22Rv1 (cell line): ENCODE measurements around the gene CAMTA1.

Source experiments
- H3K27ac ChIP-seq: fragments of 450-650 bp; 2 replicates; pipeline ENCODE4 v1.5.1; 2017
- ZFX ChIP-seq: fragments of 450-650 bp; IDR thresholded peaks from 2 replicates; pipeline ENCODE4 v1.6.1; 2017; ENCODE audit warnings: antibody characterized with exemption, borderline replicate concordance
- TF ChIP-seq, protein P1 (sequence below): fragments of 450-650 bp; IDR thresholded peaks from 2 replicates; pipeline ENCODE4 v1.5.1; 2017; ENCODE audit warnings: mild to moderate bottlenecking

CAMTA1 gene

DNA sequence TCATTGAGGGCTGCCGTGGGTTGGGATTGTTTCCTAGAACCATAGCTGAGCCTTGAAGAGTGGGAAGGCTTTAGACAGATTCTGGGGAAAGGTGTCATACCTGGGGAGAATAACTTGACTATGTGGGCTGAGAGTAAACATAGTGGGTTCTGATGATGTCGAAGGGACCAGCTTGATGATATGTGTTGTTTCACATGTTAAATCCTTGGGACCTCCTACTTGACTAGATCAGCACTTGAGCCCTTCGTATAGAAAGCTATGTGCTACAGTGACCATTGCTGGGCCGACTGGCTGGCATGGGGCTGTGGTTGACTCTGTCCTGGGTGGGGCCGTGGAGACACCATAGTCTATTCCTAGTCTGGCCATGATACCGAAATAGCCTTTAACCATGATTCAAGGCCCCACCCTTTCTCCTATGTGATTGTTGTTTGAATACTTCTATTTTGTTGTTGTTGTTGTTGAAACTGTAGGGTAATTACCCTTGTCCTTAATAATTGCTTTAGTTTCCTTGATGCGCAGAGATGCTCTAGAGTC, 423.5 kb downstream of the CAMTA1 start:
- TF ChIP-seq ZFX: no peak
- TF ChIP-seq, protein P1, sequence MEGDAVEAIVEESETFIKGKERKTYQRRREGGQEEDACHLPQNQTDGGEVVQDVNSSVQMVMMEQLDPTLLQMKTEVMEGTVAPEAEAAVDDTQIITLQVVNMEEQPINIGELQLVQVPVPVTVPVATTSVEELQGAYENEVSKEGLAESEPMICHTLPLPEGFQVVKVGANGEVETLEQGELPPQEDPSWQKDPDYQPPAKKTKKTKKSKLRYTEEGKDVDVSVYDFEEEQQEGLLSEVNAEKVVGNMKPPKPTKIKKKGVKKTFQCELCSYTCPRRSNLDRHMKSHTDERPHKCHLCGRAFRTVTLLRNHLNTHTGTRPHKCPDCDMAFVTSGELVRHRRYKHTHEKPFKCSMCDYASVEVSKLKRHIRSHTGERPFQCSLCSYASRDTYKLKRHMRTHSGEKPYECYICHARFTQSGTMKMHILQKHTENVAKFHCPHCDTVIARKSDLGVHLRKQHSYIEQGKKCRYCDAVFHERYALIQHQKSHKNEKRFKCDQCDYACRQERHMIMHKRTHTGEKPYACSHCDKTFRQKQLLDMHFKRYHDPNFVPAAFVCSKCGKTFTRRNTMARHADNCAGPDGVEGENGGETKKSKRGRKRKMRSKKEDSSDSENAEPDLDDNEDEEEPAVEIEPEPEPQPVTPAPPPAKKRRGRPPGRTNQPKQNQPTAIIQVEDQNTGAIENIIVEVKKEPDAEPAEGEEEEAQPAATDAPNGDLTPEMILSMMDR: no peak
- H3K27ac ChIP-seq: no peak overlapping the region

DNA sequence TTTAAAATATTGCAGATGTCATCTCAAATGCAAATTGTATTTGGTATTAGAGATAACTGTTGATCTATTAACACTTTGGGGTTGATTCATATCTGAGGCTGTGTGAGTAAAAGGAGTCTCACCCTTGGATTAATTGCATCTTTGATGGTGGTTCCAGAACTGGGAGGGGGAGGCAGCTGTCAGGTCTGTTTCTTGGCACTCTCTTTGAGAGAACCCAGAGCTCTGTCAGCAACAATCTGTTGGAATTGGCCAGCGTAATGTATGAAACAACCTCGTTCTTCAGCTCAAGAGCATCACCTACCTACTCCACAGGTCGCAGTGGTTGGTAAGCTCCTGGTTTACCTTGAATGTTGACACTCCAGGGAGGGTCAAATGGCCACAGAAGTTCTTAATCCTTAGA, 424.1 kb downstream of the CAMTA1 start:
- TF ChIP-seq ZFX: no peak
- TF ChIP-seq, protein P1: no peak
- H3K27ac ChIP-seq: no peak overlapping the region

DNA sequence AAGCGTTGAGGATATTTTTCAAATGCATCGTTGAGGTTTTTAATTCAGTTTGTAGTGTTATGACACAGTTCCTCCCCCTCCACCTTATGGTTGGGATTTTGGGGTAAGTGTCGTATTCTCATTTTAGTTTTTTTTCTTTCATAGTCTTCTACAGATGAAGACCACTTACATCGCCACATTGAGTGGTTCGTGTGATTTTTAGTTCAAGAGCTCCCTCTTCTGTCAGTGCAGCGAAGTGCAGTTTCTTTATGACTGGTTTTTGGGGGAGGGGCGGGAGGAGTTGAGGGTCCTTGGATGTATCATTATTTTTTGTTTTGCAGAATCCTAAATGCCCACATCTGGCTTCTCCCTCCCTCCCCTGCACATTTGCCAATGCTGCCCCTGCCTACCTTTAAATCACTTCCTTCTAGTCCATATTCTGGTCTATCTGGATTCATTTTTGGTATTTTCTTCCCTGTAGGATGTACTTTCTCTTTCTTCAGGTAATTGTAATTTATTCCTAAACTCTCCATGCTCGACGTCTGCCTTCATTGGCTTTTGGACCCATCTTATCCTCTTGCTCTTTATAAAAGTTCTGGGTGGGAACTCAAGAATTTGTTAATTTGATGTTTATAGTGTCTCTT, 433.1 kb downstream of the CAMTA1 start:
- no peak overlapping the region for H3K27ac ChIP-seq
- TF ChIP-seq ZFX: no peak
- TF ChIP-seq, protein P1: peak; percentile 83

DNA sequence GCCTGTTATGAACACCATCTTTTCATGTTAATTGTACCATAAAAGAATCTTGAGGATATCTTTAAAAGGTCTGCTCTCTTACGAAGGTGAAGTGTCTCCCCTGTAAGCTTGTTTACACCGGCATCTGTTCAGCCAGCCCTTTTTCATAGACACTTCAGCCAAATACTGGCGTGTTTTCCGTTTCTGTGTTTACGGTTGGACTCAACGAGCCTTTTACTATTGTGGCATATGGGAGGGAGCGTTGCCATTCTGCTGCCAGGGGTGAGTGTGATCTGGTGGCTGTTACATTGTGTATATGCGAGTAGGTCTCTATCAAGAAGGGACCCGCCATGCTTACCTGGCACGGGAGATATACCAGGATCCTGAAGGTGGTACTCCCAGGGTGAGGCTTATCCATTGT, 433.8 kb downstream of the CAMTA1 start:
- no peak overlapping the region for H3K27ac ChIP-seq
- TF ChIP-seq ZFX: no peak
- TF ChIP-seq, protein P1: no peak

DNA sequence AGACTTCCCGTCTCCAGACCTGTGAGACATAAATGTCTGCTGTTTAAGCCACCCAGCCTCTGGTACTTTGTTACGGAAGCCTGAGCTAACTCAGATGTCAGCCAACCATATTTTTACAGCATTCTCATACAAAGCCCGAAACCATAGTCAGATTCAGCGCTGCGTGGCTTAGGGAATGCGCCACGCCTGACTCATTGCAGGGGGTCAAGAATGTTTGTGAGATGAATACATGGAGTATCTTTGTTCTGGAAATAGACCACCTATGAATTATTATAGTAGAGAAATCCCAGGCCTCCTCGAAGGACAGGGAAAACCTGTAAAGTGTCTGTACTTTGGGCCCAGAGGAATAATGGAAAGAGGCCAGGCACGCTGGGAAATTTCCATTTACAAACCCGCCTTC, 434.8 kb downstream of the CAMTA1 start:
- no peak overlapping the region for H3K27ac ChIP-seq
- TF ChIP-seq, protein P1: no peak
- no peak for TF ChIP-seq ZFX

DNA sequence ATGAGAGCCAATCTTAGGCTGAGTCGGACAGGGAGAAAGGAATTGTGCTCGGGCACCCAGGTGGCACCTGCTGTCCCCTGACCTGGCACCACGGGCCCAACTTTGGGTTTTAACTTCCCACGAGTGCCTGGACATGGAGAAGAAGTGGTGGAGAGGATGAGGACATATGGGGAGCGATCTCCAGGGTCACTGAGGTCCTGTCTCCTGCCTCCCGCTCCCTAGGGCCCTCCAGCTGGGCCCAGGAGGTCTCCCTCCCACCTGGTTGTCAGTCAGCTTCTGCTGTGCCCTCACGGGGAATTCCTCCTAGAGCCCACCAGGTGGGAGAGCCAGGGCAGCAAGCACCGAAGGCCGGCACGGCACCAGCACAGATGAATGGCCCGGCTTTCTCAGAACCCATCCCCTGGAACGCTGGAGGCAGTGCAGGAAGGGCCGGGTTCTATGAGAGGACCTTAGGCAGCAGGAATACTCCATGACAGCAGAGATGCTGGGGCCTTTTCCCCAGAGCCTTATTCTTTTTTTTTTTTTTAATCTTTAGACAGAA, 435.5 kb downstream of the CAMTA1 start:
- TF ChIP-seq, protein P1: no peak
- no peak for TF ChIP-seq ZFX
- no peak overlapping the region for H3K27ac ChIP-seq
